ENCODE data around the gene TOMM70.

DNA sequence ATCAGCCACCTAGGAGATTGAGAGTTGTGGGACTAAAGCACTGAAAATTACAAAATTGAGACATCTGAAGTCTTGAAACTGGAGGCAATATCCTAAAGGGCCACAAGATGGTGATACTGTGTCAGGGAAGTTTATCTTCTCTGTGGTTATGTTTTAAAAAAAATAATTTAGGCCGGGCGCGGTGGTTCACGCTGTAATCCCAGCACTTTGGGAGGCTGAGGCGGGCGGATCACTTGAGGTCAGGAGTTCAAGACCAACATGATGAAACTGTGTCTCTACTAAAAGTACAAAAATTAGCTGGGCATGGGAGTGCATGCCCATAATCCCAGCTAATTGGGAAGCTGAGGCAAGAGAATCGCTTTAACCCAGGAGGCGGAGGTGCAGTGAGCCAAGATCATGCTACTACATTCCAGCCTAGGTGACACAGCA lies 84.2 kb downstream of the TOMM70 start:
- TF ChIP-seq POLR2AphosphoS5 (IDR thresholded peaks at IDR 0.05; ENCODE audit: borderline replicate concordance, low read depth, low read length) (no peak), EZH2 (IDR thresholded peaks at IDR 0.05) (no peak)
